ENCODE results near the gene FOSL2. TPM values are rescaled to one million over a fixed set of nuclear protein-coding genes. Genes with fewer than 3 reads are reported as not detected.

Gene FOSL2
- total RNA-seq, 1 experiment from 2014 or later, result 44.8 TPM

DNA sequence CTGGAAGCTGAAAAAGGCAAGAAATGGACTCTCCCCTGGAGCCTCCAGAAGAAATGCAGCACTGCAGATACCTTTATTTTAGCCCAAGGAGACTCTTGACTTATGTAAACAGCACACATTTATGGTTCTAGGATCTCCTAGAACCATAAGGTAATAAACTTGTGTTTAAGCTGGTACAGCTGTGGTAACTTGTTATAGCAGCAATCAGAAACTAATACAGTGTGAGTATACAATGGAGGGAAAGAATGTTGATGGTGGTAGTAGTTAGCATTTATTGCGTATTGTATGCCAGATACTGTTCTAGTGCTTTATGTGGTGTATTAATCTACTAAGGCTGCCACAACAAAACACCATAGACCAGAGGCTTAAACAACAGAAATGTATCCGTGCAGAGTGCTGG is 40.6 kb downstream of the FOSL2 start:
- intact Hi-C loops (cut with micrococcal nuclease), result no loop called here
- Histone ChIP-seq H4K20me1 (ENCODE audit: insufficient read depth) (no peaks in the 10 kb centered on the region), H3K27ac (ENCODE audit: low read depth, low read length) (no peak overlapping the region), H3K9ac (ENCODE audit: low read length) (no peak overlapping the region), H3K9me2 (ENCODE audit: insufficient read depth) (no peaks in the 10 kb centered on the region), H3K4me2 (ENCODE audit: low read length) (no peak overlapping the region), H3K79me2 (ENCODE audit: insufficient read depth, low read length) (no peaks in the 10 kb centered on the region), H3K9me3 (ENCODE audit: control insufficient read depth in 1 of 2, insufficient read depth in 1 of 2, low read depth in 1 of 2, low read length in 2 of 2) (no peaks in the 10 kb centered on the region; a peak in 1 of 4 replicates), H3K4me3 (replicated peaks in 1 of 2; ENCODE audit: low read depth in 1 of 2, low read length in 2 of 2) (no peak overlapping the region), H2AFZ (ENCODE audit: low read depth, low read length, poor library complexity, severe bottlenecking) (no peak overlapping the region), H3K4me1 (ENCODE audit: control insufficient read depth in 1 of 2, insufficient read depth in 2 of 2, low read length in 2 of 2) (peaks cover 0 to 6% of the 10 kb centered on the region in 2 experiments; a peak in 1 of 4 replicates), H3K36me3 (ENCODE audit: control insufficient read depth in 1 of 2, insufficient read depth in 2 of 2, low read length in 2 of 2) (no peaks in the 10 kb centered on the region), H3K27me3 (ENCODE audit: insufficient read depth, low read length) (no peaks in the 10 kb centered on the region)
- no peak for DNase-seq (ENCODE audit: low read depth, low spot score)
- BruUV-seq (replicated peaks), result no TSS peak
- TF ChIP-seq, protein P1, sequence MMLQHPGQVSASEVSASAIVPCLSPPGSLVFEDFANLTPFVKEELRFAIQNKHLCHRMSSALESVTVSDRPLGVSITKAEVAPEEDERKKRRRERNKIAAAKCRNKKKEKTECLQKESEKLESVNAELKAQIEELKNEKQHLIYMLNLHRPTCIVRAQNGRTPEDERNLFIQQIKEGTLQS (IDR thresholded peaks at IDR 0.05), result no peak
- TF ChIP-seq JUND (IDR thresholded peaks at IDR 0.05) (no peak), ZFX (IDR thresholded peaks at IDR 0.05) (no peak), SP1 (IDR thresholded peaks at IDR 0.05; ENCODE audit: low read depth) (no peak), RAD21 (IDR thresholded peaks at IDR 0.05; ENCODE audit: low read depth) (no peak), SIN3A (IDR thresholded peaks at IDR 0.05; ENCODE audit: low read depth) (no peak), ELF1 (IDR thresholded peaks at IDR 0.05; ENCODE audit: borderline replicate concordance, low read depth) (no peak), SRF (IDR thresholded peaks at IDR 0.05; ENCODE audit: low read depth) (no peak)
- no peak for ATAC-seq
- ChIA-PET POLR2A (no interaction called here), RAD21 (ENCODE audit: low non-redundant PET in 1 of 2, low total read pairs in 2 of 2, uncharacterized antibody in 2 of 2, unreplicated experiment in 2 of 2) (no interaction called here), CTCF (no interaction called here)

DNA sequence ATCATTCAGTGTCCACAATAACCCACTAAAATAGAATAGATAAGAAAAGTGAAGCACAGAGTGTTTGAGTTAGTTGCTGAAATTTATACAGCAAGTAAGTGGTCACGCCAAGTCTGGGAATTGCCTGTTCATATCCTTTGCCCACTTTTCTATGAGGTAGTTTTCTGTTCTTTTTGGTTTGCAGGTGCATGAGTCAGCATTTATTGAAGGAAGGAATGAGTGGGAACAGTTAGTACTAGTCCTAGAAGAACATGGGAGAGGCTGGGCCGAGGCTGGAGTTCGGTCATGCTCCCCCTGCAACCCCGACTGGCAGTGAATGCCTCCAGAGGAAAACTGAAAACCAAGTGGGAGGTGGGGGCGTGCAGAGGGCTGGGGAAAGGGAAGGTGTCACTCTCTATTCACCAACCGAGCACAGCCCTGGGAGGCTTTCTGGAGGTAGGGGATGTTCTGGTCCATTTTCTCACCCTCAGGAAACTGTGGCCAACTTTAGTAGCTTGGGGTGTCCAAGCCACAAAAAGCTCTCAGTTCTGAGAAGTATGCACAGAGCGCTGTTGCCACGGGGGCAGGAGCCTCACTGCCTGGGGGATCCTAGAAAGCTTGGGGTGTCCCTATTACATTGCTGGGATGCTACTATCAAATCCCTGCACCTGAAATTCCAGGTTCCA is 41.4 kb downstream of the FOSL2 start:
- Histone ChIP-seq H3K4me2 (ENCODE audit: low read length) (no peak overlapping the region), H3K4me3 (replicated peaks in 1 of 2; ENCODE audit: low read depth in 1 of 2, low read length in 2 of 2) (no peak overlapping the region), H3K9me3 (ENCODE audit: control insufficient read depth in 1 of 2, insufficient read depth in 1 of 2, low read depth in 1 of 2, low read length in 2 of 2) (no peaks in the 10 kb centered on the region; a peak in 1 of 4 replicates), H3K9me2 (ENCODE audit: insufficient read depth) (no peaks in the 10 kb centered on the region), H3K79me2 (ENCODE audit: insufficient read depth, low read length) (no peaks in the 10 kb centered on the region), H4K20me1 (ENCODE audit: insufficient read depth) (no peaks in the 10 kb centered on the region), H3K27me3 (ENCODE audit: insufficient read depth, low read length) (no peaks in the 10 kb centered on the region), H3K27ac (ENCODE audit: low read depth, low read length) (no peak overlapping the region), H3K9ac (ENCODE audit: low read length) (no peak overlapping the region), H2AFZ (ENCODE audit: low read depth, low read length, poor library complexity, severe bottlenecking) (no peak overlapping the region), H3K4me1 (ENCODE audit: control insufficient read depth in 1 of 2, insufficient read depth in 2 of 2, low read length in 2 of 2) (peaks cover 0 to 6% of the 10 kb centered on the region in 2 experiments; a peak in 1 of 4 replicates), H3K36me3 (ENCODE audit: control insufficient read depth in 1 of 2, insufficient read depth in 2 of 2, low read length in 2 of 2) (no peaks in the 10 kb centered on the region)
- ChIA-PET POLR2A (no interaction called here), RAD21 (ENCODE audit: low non-redundant PET in 1 of 2, low total read pairs in 2 of 2, uncharacterized antibody in 2 of 2, unreplicated experiment in 2 of 2) (no interaction called here), CTCF (no interaction called here)
- ATAC-seq (no peak), DNase-seq (ENCODE audit: low read depth, low spot score) (no peak)
- intact Hi-C loops (cut with micrococcal nuclease), result no loop called here
- no TSS peak for BruUV-seq (replicated peaks)
- TF ChIP-seq FOSL1 (IDR thresholded peaks at IDR 0.05; ENCODE audit: low read depth), result no peak
- TF ChIP-seq POLR2AphosphoS5 (IDR thresholded peaks at IDR 0.05; ENCODE audit: low read depth, low read length), result no peak
- no peak for TF ChIP-seq EGR1 (IDR thresholded peaks at IDR 0.05; ENCODE audit: low read depth)
- TF ChIP-seq, protein P2, sequence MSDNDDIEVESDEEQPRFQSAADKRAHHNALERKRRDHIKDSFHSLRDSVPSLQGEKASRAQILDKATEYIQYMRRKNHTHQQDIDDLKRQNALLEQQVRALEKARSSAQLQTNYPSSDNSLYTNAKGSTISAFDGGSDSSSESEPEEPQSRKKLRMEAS (IDR thresholded peaks at IDR 0.05), result no peak
- TF ChIP-seq SRF (IDR thresholded peaks at IDR 0.05; ENCODE audit: low read depth), result no peak
- no peak for TF ChIP-seq RAD21 (IDR thresholded peaks at IDR 0.05; ENCODE audit: low read depth)
- TF ChIP-seq CBX3 (IDR thresholded peaks at IDR 0.05; ENCODE audit: low read depth), result no peak
- TF ChIP-seq POLR2A (IDR thresholded peaks at IDR 0.05; ENCODE audit: borderline replicate concordance, extremely low read depth, insufficient read depth, insufficient read length), result no peak

All from HCT116 (cell line).